Transverse colon (tissue), 4 donors: ENCODE measurements around the gene NKAIN2. TPM values are rescaled to one million over a fixed set of nuclear protein-coding genes. Genes with fewer than 3 reads are reported as not detected.

Experiments
- DNase-seq: peaks from one replicate; pipeline ENCODE4 v3.0.0-alpha.2; 2019
- H3K27ac ChIP-seq, 4 donors: fragments of 200-600 bp; sonication (generic); 2 replicates each; pipeline ENCODE4 v1.5.1; 2016 to 2018; ENCODE audit warnings: inconsistent platforms in 4 of 4
- H3K27me3 ChIP-seq: fragments of 200-600 bp; sonication (generic); 2 replicates; pipeline ENCODE4 v1.5.1; 2017; ENCODE audit warnings: inconsistent platforms
- H3K36me3 ChIP-seq, 4 donors: fragments of 200-600 bp; sonication (generic); 2 replicates each; pipeline ENCODE4 v1.5.1; 2017 to 2019; ENCODE audit warnings: inconsistent platforms in 4 of 4
- H3K4me1 ChIP-seq, 4 donors: fragments of 200-600 bp; sonication (generic); 2 replicates each; pipeline ENCODE4 v1.5.1; 2017 to 2020; ENCODE audit warnings: inconsistent platforms in 4 of 4
- H3K4me3 ChIP-seq, 4 donors: fragments of 200-600 bp; sonication (generic); 1 replicate in 1 of 4; 2 replicates in 3 of 4; pipeline versions ENCODE4 v1.5.1 to v1.6.1; 2017 to 2019; ENCODE audit warnings: inconsistent platforms in 4 of 4
- H3K9me3 ChIP-seq, 2 donors: fragments of 200-600 bp; sonication (generic); 2 replicates each; pipeline ENCODE4 v1.5.1; 2017 to 2019; ENCODE audit warnings: inconsistent platforms in 2 of 2
- EP300 ChIP-seq: sonication (generic); formaldehyde crosslinking; IDR thresholded peaks from one replicate; pipeline ENCODE4 v1.6.1; 2017; ENCODE audit warnings: antibody characterized with exemption, low read depth
- POLR2A ChIP-seq: fragments of 450-650 bp; IDR thresholded peaks from one replicate; pipeline ENCODE4 v1.6.1; 2016; ENCODE audit warnings: antibody characterized with exemption, mild to moderate bottlenecking, moderate library complexity
- POLR2AphosphoS5 ChIP-seq, 3 donors: sonication (generic); formaldehyde crosslinking; IDR thresholded peaks; one replicate each; pipeline ENCODE4 v1.6.1; 2016; ENCODE audit warnings: antibody characterized with exemption in 3 of 3
- WGBS, 2 donors: methylation state at CpG; one replicate each; pipeline ENCODE4 v1.1.5; 2018; ENCODE audit warnings: low coverage in 1 of 2; 5-methylcytosine and 5-hydroxymethylcytosine counted together
- in situ Hi-C, 4 donors: fragments of 200-750 bp; cut with MboI; loops; one replicate each; pipeline versions ENCODE4 v1.15.0 to v1.15.1; 2017; ENCODE audit warnings: low sequenced_read_pairs in 3 of 4, low pct_ligation_motif_present in 1 of 4, low pct_unique_long_range_greater_than_20kb in 1 of 4
- intact Hi-C: fragments of 100-400 bp; cut with DNase I; formaldehyde crosslinking; loops from one replicate; pipeline ENCODE4 v1.15.1; 2023; ENCODE audit warnings: low total_unique reads
- total RNA-seq, 4 donors: library from RNA; depleted of rRNA; stranded (reverse); fragments of >200 nt; gene quantifications; one replicate each; pipeline ENCODE4 v1.1.0, GENCODE V29; 2016
- TF ChIP-seq, protein P1 (sequence below), 5 experiments: fragments of 200-600 bp in 3 of 5; fragments of 450-650 bp in 2 of 5; sonication (generic) in 3 of 5; IDR thresholded peaks; 1 replicate in 2 of 5; 2 replicates in 3 of 5; pipeline ENCODE4 v1.5.1; 2016 to 2017; ENCODE audit warnings: antibody characterized with exemption in 5 of 5, inconsistent platforms in 3 of 5, mild to moderate bottlenecking in 2 of 5, moderate library complexity in 1 of 5

NKAIN2 gene
- under 1 TPM in 1 of 4 donors, not detected in 3; 0.32 TPM for total RNA-seq

- no peak for DNase-seq
- Histone ChIP-seq H3K4me3 (peak within 1 kb of the TSS; percentile 22 to 64 (median 32)), H3K9me3 (no peaks in the 10 kb centered on the region), H3K4me1 (peaks cover 4 to 17% (median 10%) of the 10 kb centered on the region in 4 donors), H3K27me3 (peaks cover 70% of the 10 kb centered on the region), H3K27ac (no peak within 1 kb of the TSS), H3K36me3 (no peaks in the 10 kb centered on the region)
- no peak for TF ChIP-seq EP300
- WGBS, 2 donors = 0% methylated on average over 4 of the region's 84 CpGs; no CpG with 5 or more reads in 1 of the 2 donors
- intact Hi-C loops = no loop called here
- in situ Hi-C loops = no loop called here
These were observed at the start of gene NKAIN2 for GRCh38 chr6:123803504-123804013. Gene NKAIN2 (plus strand): TSS chr6:123803865.

DNA sequence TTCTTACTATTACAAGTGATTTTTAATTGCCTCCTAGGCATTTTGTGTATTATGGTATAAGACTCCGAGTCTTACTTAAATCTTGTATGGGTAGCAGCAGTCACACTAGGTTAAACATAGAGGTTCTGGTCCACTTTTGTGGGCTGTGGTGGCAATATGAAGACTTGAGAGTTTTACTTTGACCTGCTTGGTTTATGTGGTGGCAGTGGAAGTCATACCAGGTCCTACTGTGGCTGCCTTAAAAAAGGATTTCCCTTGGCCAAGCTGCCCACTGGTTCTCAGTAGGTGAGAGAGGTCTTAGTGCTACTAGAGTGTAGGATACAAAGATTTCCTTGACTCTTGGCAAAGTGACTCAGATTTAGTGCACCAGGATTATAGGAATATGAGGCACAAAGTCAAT is 44.2 kb upstream of the NKAIN2 start:
- WGBS, 2 donors = 90 to 100% methylated on average over 1 of the region's 1 CpG
- Histone ChIP-seq H3K4me1 (no peaks in the 10 kb centered on the region), H3K4me3 (no peak overlapping the region), H3K9me3 (no peaks in the 10 kb centered on the region), H3K36me3 (no peaks in the 10 kb centered on the region), H3K27me3 (no peaks in the 10 kb centered on the region), H3K27ac (no peak overlapping the region)
- intact Hi-C loops = no loop called here
- no peak for DNase-seq
- TF ChIP-seq, protein P1, sequence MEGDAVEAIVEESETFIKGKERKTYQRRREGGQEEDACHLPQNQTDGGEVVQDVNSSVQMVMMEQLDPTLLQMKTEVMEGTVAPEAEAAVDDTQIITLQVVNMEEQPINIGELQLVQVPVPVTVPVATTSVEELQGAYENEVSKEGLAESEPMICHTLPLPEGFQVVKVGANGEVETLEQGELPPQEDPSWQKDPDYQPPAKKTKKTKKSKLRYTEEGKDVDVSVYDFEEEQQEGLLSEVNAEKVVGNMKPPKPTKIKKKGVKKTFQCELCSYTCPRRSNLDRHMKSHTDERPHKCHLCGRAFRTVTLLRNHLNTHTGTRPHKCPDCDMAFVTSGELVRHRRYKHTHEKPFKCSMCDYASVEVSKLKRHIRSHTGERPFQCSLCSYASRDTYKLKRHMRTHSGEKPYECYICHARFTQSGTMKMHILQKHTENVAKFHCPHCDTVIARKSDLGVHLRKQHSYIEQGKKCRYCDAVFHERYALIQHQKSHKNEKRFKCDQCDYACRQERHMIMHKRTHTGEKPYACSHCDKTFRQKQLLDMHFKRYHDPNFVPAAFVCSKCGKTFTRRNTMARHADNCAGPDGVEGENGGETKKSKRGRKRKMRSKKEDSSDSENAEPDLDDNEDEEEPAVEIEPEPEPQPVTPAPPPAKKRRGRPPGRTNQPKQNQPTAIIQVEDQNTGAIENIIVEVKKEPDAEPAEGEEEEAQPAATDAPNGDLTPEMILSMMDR (IDR thresholded peaks at IDR 0.05) = no peak
- TF ChIP-seq EP300 (no peak), POLR2AphosphoS5 (IDR thresholded peaks at IDR 0.05) (no peak), POLR2A (no peak)
- in situ Hi-C loops = no loop called here

- Histone ChIP-seq H3K36me3 (no peaks in the 10 kb centered on the region), H3K27me3 (no peaks in the 10 kb centered on the region), H3K4me3 (no peak overlapping the region), H3K27ac (no peak overlapping the region), H3K4me1 (no peaks in the 10 kb centered on the region), H3K9me3 (no peaks in the 10 kb centered on the region)
- DNase-seq = no peak
- in situ Hi-C loops = no loop called here
- TF ChIP-seq POLR2AphosphoS5 (IDR thresholded peaks at IDR 0.05) (no peak), POLR2A (no peak), EP300 (no peak)
- TF ChIP-seq, protein P1 (IDR thresholded peaks at IDR 0.05) = no peak
- intact Hi-C loops = no loop called here
- 67 to 69% methylated on average over 1 of the region's 1 CpG for WGBS, 2 donors
These were observed 39.8 kb upstream of the NKAIN2 start for GRCh38 chr6:123763904-123764303.

- no peak overlapping the region for H3K4me3 ChIP-seq
- in situ Hi-C loops = no loop called here
- H3K9me3 ChIP-seq = no peaks in the 10 kb centered on the region
- intact Hi-C loops = no loop called here
- DNase-seq = no peak
- no peaks in the 10 kb centered on the region for H3K27me3 ChIP-seq
- H3K27ac ChIP-seq = no peak overlapping the region
- no peaks in the 10 kb centered on the region for H3K36me3 ChIP-seq
- no peak for TF ChIP-seq POLR2A
- TF ChIP-seq, protein P1 (IDR thresholded peaks at IDR 0.05) = no peak
- no peak for TF ChIP-seq POLR2AphosphoS5 (IDR thresholded peaks at IDR 0.05)
- no peak for TF ChIP-seq EP300
- no peaks in the 10 kb centered on the region for H3K4me1 ChIP-seq
- 72 to 77% methylated on average over 2 of the region's 2 CpGs for WGBS, 2 donors
These were observed 38.9 kb upstream of the NKAIN2 start for GRCh38 chr6:123764722-123765121.

DNA sequence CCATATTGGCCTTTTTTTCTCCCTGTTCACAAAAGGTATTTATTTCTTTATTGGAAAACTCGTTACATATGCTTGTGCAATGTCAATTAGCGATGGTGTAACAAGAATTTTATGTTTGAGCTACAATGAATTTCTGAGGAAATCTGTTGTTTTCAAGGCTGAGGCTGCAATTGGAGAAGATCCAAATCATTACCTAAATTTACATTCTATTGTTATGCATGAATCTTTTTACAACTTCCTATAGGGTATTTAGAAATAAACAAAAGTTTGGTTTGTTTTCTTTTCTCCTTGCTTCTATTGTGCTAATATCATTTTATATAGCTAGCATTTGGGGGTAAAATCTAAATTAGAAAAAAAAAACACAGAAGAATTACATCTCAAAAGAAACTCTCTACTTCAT is 34.7 kb upstream of the NKAIN2 start:
- no peak for TF ChIP-seq POLR2AphosphoS5 (IDR thresholded peaks at IDR 0.05)
- TF ChIP-seq POLR2A = no peak
- TF ChIP-seq, protein P1 (IDR thresholded peaks at IDR 0.05) = no peak
- TF ChIP-seq EP300 = no peak

More for the DNA sequence above, 34.7 kb upstream of the NKAIN2 start:
- H3K36me3 ChIP-seq = no peaks in the 10 kb centered on the region
- H3K27ac ChIP-seq = no peak overlapping the region
- intact Hi-C loops (no loop called here), in situ Hi-C loops (no loop called here)
- no peaks in the 10 kb centered on the region for H3K9me3 ChIP-seq
- DNase-seq = no peak
- WGBS, 2 donors = 73 to 77% methylated on average over 2 of the region's 2 CpGs
- no peaks in the 10 kb centered on the region for H3K4me1 ChIP-seq
- no peak overlapping the region for H3K4me3 ChIP-seq
- H3K27me3 ChIP-seq = no peaks in the 10 kb centered on the region
